HFF-Myc (cell line): ENCODE results near the gene TLR9.
"Not testable (repeated sequence)": the region's sequence is repeated elsewhere in the genome, so short reads cannot be mapped to it uniquely, and the experiment has no call there.

Experiments
- DNase-seq: peaks from one replicate; pipeline ENCODE4 v3.0.0-alpha.2; 2011; ENCODE audit warnings: low read depth; ENCODE audit errors: extremely low read depth
- H3K4me3 ChIP-seq: replicated peaks from 2 replicates; pipeline ENCODE4 v1.5.1; 2011; ENCODE audit warnings: low read depth, mild to moderate bottlenecking, control low read depth, low read length
- TF ChIP-seq, protein P1 (sequence below): IDR thresholded peaks from 2 replicates; pipeline ENCODE4 v1.5.1; 2012; ENCODE audit warnings: mild to moderate bottlenecking, low read depth, low read length, control low read depth; ENCODE audit errors: missing control alignments

Gene TLR9

GRCh38 chr3:52225452-52226228 lies at the start of gene TLR9:
Gene TLR9 (minus strand): TSS chr3:52225645. CDS start chr3:52225529, 116 bp downstream.
- H3K4me3 ChIP-seq: no peak within 1 kb of the TSS
- no peak for DNase-seq
- TF ChIP-seq, protein P1, sequence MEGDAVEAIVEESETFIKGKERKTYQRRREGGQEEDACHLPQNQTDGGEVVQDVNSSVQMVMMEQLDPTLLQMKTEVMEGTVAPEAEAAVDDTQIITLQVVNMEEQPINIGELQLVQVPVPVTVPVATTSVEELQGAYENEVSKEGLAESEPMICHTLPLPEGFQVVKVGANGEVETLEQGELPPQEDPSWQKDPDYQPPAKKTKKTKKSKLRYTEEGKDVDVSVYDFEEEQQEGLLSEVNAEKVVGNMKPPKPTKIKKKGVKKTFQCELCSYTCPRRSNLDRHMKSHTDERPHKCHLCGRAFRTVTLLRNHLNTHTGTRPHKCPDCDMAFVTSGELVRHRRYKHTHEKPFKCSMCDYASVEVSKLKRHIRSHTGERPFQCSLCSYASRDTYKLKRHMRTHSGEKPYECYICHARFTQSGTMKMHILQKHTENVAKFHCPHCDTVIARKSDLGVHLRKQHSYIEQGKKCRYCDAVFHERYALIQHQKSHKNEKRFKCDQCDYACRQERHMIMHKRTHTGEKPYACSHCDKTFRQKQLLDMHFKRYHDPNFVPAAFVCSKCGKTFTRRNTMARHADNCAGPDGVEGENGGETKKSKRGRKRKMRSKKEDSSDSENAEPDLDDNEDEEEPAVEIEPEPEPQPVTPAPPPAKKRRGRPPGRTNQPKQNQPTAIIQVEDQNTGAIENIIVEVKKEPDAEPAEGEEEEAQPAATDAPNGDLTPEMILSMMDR: no peak

DNA sequence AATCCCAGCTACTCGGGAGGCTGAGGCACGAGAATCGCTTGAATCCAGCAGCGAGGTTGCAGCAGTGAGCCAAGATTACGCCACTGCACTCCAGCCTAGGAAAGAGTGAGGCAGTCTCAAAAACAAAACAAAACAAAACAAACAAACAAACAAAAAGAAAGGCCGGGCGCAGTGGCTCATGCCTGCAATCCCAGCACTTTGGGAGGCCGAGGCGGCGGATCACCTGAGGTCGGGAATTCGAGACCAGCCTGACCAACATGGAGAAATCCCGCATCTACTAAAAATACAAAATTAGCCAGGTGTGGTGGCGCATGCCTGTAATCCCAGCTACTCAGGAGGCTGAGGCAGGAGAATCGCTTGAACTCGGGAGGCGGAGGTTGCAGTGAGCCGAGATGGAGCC lies 49.3 kb upstream of the TLR9 start:
- H3K4me3 ChIP-seq, DNase-seq: not testable (repeated sequence)

GRCh38 chr3:52272831-52273230 lies 47.4 kb upstream of the TLR9 start:
- no peak for DNase-seq
- TF ChIP-seq, protein P1: no peak
- no peak overlapping the region for H3K4me3 ChIP-seq

GRCh38 chr3:52272172-52272571 lies 46.7 kb upstream of the TLR9 start:
- H3K4me3 ChIP-seq, DNase-seq: not testable (repeated sequence)

GRCh38 chr3:52270252-52270754 lies 44.9 kb upstream of the TLR9 start:
- TF ChIP-seq, protein P1: no peak
- DNase-seq: no peak
- no peak overlapping the region for H3K4me3 ChIP-seq

- TF ChIP-seq, protein P1: no peak
- no peak overlapping the region for H3K4me3 ChIP-seq
- DNase-seq: no peak
Observed at GRCh38 chr3:52269776-52270175, 44.3 kb upstream of the TLR9 start.

DNA sequence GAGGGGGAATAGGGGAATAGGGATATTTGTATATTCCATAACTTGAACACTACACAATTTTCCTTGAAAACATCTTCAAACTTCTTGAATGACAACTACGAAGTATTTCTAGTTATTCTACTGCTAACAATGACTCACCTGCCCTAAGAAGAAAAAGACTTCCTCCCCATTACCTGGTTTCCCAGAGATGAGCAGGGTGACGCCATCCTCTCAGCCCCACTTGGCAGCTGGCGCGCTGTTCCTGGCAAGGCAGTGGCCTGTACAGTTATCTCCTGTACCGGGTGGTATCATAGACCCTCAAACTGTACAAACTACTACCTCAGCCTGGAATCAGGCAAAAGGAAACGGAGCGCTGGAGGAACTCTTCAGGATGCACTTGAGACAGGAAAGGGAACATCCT lies 42.6 kb upstream of the TLR9 start:
- DNase-seq: no peak

More for the DNA sequence above, 42.6 kb upstream of the TLR9 start:
- no peak overlapping the region for H3K4me3 ChIP-seq
- TF ChIP-seq, protein P1: no peak
